H9 (cell line): ENCODE measurements around the gene GLS. TPM values are rescaled to one million over a fixed set of nuclear protein-coding genes. Genes with fewer than 3 reads are reported as not detected.

Source experiments
- DNase-seq: peaks from one replicate; pipeline ENCODE4 v3.0.0-alpha.2; 2017
- H2AFZ ChIP-seq: one replicate; pipeline ENCODE4 v1.6.1; 2013; ENCODE audit warnings: mild to moderate bottlenecking, low read length, control low read depth, moderate library complexity
- H2AK5ac ChIP-seq: 2 replicates; pipeline ENCODE4 v1.6.1; 2013; ENCODE audit warnings: low read length, control low read depth, mixed read lengths; ENCODE audit not compliant: insufficient read length
- H2BK120ac ChIP-seq: one replicate; pipeline ENCODE4 v1.6.1; 2013; ENCODE audit warnings: low read depth, mild to moderate bottlenecking, low read length, control low read depth, inconsistent platforms; ENCODE audit not compliant: poor library complexity, severe bottlenecking
- H2BK12ac ChIP-seq: 2 replicates; pipeline ENCODE4 v1.6.1; 2013; ENCODE audit warnings: low read length, control low read depth, mixed read lengths, low read depth; ENCODE audit not compliant: insufficient read length
- H2BK15ac ChIP-seq: 2 replicates; pipeline ENCODE4 v1.6.1; 2013; ENCODE audit warnings: low read depth, low read length, control low read depth
- H2BK20ac ChIP-seq: one replicate; pipeline ENCODE4 v1.6.1; 2013; ENCODE audit warnings: low read depth, mild to moderate bottlenecking, low read length, control low read depth, inconsistent platforms; ENCODE audit not compliant: poor library complexity, severe bottlenecking
- H2BK5ac ChIP-seq: 2 replicates; pipeline ENCODE4 v1.6.1; 2013; ENCODE audit warnings: low read length, control low read depth, mixed read lengths; ENCODE audit not compliant: insufficient read length
- H3K14ac ChIP-seq: 2 replicates; pipeline ENCODE4 v1.6.1; 2013; ENCODE audit warnings: low read length, control low read depth; ENCODE audit not compliant: insufficient read depth
- H3K18ac ChIP-seq: 2 replicates; pipeline ENCODE4 v1.6.1; 2013; ENCODE audit warnings: low read depth, mild to moderate bottlenecking, mixed read lengths, low read length, control low read depth; ENCODE audit not compliant: insufficient read length
- H3K23ac ChIP-seq: 2 replicates; pipeline ENCODE4 v1.6.1; 2013; ENCODE audit warnings: low read length, control low read depth, mixed read lengths, low read depth; ENCODE audit not compliant: insufficient read length
- H3K23me2 ChIP-seq: 2 replicates; pipeline ENCODE4 v1.6.1; 2013; ENCODE audit warnings: low read depth, mild to moderate bottlenecking, mixed read lengths, low read length, control low read depth; ENCODE audit not compliant: insufficient read length, poor library complexity, severe bottlenecking
- H3K27ac ChIP-seq: 2 replicates; pipeline ENCODE4 v1.5.1; 2013; ENCODE audit warnings: low read length, control low read depth, mixed read lengths, low read depth; ENCODE audit not compliant: insufficient read length
- H3K27me3 ChIP-seq: 2 replicates; pipeline ENCODE4 v1.6.1; 2013; ENCODE audit warnings: low read length, control low read depth, inconsistent platforms; ENCODE audit not compliant: insufficient read depth
- H3K4ac ChIP-seq: 2 replicates; pipeline ENCODE4 v1.6.1; 2013; ENCODE audit warnings: low read depth, mild to moderate bottlenecking, control low read depth, inconsistent platforms, low read length, moderate library complexity
- H3K4me1 ChIP-seq: 2 replicates; pipeline ENCODE4 v1.6.1; 2013; ENCODE audit warnings: low read length, control low read depth, inconsistent platforms; ENCODE audit not compliant: insufficient read depth
- H3K4me2 ChIP-seq: 2 replicates; pipeline ENCODE4 v1.6.1; 2013; ENCODE audit warnings: low read length, control low read depth, mixed read lengths; ENCODE audit not compliant: insufficient read length, insufficient read depth
- H3K56ac ChIP-seq: 2 replicates; pipeline ENCODE4 v1.6.1; 2013; ENCODE audit warnings: low read depth, mild to moderate bottlenecking, mixed read lengths, low read length, control low read depth; ENCODE audit not compliant: insufficient read length
- H3K79me1 ChIP-seq: 2 replicates; pipeline ENCODE4 v1.6.1; 2013; ENCODE audit warnings: low read depth, mild to moderate bottlenecking, moderate library complexity, low read length, control low read depth, inconsistent platforms; ENCODE audit not compliant: insufficient read depth, poor library complexity, severe bottlenecking
- H3K79me2 ChIP-seq: 2 replicates; pipeline ENCODE4 v1.6.1; 2013; ENCODE audit warnings: low read length, control low read depth, inconsistent platforms; ENCODE audit not compliant: insufficient read depth
- H3K9ac ChIP-seq: 2 replicates; pipeline ENCODE4 v1.6.1; 2013; ENCODE audit warnings: low read length, control low read depth, mixed read lengths; ENCODE audit not compliant: insufficient read length; ENCODE audit errors: extremely low read depth
- H3K9me3 ChIP-seq: one replicate; pipeline ENCODE4 v1.6.1; 2013; ENCODE audit warnings: low read depth, low read length, inconsistent platforms; ENCODE audit not compliant: control insufficient read depth
- H3T11ph ChIP-seq: one replicate; pipeline ENCODE4 v1.6.1; 2013; ENCODE audit warnings: mild to moderate bottlenecking, low read length, control low read depth, inconsistent platforms
- H4K20me1 ChIP-seq: one replicate; pipeline ENCODE4 v1.6.1; 2013; ENCODE audit not compliant: control insufficient read depth, insufficient read length, insufficient read depth
- H4K5ac ChIP-seq: 2 replicates; pipeline ENCODE4 v1.6.1; 2013; ENCODE audit warnings: low read depth, mild to moderate bottlenecking, mixed read lengths, low read length, control low read depth; ENCODE audit not compliant: insufficient read length
- H4K8ac ChIP-seq: replicated peaks from 2 replicates; pipeline ENCODE4 v1.6.1; 2013; ENCODE audit warnings: low read length, control low read depth, mixed read lengths, low read depth; ENCODE audit not compliant: insufficient read length
- H4K91ac ChIP-seq: 2 replicates; pipeline ENCODE4 v1.6.1; 2013; ENCODE audit warnings: low read depth, mild to moderate bottlenecking, moderate library complexity, mixed read lengths, low read length, control low read depth; ENCODE audit not compliant: insufficient read length
- H3K27ac Mint-ChIP-seq, 3 experiments: 2 replicates in 2 of 3; 3 replicates in 1 of 3; pipeline ENCODE4 v1.8.0; 2020 to 2021; ENCODE audit warnings: mixed read lengths in 3 of 3, mild to moderate bottlenecking in 1 of 3, moderate library complexity in 1 of 3
- H3K27me3 Mint-ChIP-seq: 2 replicates; pipeline ENCODE4 v1.8.0; 2021; ENCODE audit warnings: low read depth, mild to moderate bottlenecking, moderate library complexity, mixed read lengths
- H3K36me3 Mint-ChIP-seq, 3 experiments: 2 replicates in 2 of 3; 3 replicates in 1 of 3; pipeline ENCODE4 v1.8.0; 2020 to 2021; ENCODE audit warnings: low read depth in 3 of 3, mixed read lengths in 3 of 3; ENCODE audit not compliant: insufficient read depth in 1 of 3
- H3K4me1 Mint-ChIP-seq, 2 experiments: 2 replicates each; pipeline ENCODE4 v1.8.0; 2020; ENCODE audit warnings: mixed read lengths in 2 of 2
- H3K4me3 Mint-ChIP-seq, 2 experiments: 2 replicates in 1 of 2; 3 replicates in 1 of 2; pipeline ENCODE4 v1.8.0; 2020 to 2021; ENCODE audit warnings: mild to moderate bottlenecking in 2 of 2, mixed read lengths in 2 of 2, moderate library complexity in 1 of 2
- H3K9me3 Mint-ChIP-seq, 2 experiments: 2 replicates in 1 of 2; 3 replicates in 1 of 2; pipeline ENCODE4 v1.8.0; 2020; ENCODE audit warnings: mild to moderate bottlenecking in 2 of 2, mixed read lengths in 2 of 2, moderate library complexity in 1 of 2
- total RNA-seq: library from RNA; stranded (reverse); gene quantifications from 2 replicates; pipeline ENCODE4 v1.2.1, GENCODE V29; 2021
- TF ChIP-seq, protein P1 (sequence below): fragments of 200-600 bp; sonication (generic); conservative IDR thresholded peaks from 3 replicates; pipeline ENCODE4 v1.8.0; 2021; ENCODE audit warnings: antibody characterized with exemption, mild to moderate bottlenecking

Gene GLS
- total RNA-seq, 1 experiment from 2014 or later: 69.3 TPM

DNA sequence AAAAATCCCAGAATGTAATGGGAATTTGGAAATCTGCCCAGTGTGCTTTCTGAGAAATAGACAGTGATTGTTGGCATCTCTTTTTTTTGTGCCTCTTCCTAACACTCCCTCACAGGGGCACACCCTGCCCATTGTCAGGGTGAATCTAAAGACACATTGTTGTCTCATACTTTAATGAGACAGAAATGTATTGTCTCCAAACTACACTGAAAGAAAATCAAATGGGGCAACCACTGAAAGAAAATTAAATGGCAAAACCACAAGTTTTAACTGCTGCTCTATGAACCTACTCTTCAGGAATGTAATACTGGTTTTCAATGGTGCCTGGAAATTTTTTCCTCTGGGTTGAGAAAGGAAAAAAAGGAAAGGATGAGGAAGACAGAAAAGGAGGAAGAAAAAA, 43.2 kb upstream of the GLS start:
- peaks cover 7% of the 10 kb centered on the region in 2 experiments; a peak in 3 of 4 replicates for H3K4me1 Mint-ChIP-seq
- Histone ChIP-seq H2AK5ac (no peak overlapping the region), H4K8ac (no peak overlapping the region), H2BK12ac (no peak overlapping the region), H2BK20ac (no peak overlapping the region), H3K56ac (no peak overlapping the region), H3K27ac (no peak overlapping the region), H2BK5ac (no peak overlapping the region), H3K4me1 (no peaks in the 10 kb centered on the region; the same call in none of the 2 replicates), H3K4ac (no peak overlapping the region), H4K20me1 (no peaks in the 10 kb centered on the region), H2BK15ac (no peak overlapping the region), H3K18ac (no peak overlapping the region), H3K79me2 (no peaks in the 10 kb centered on the region), H3K4me2 (no peak overlapping the region), H3K23ac (no peak overlapping the region), H3K23me2 (no peaks in the 10 kb centered on the region), H2AFZ (no peak overlapping the region), H3K9ac (no peak overlapping the region), H3T11ph (no peak overlapping the region), H4K91ac (no peak overlapping the region), H3K14ac (no peak overlapping the region), H3K27me3 (no peaks in the 10 kb centered on the region), H4K5ac (no peak overlapping the region), H2BK120ac (no peak overlapping the region), H3K79me1 (no peaks in the 10 kb centered on the region), H3K9me3 (no peaks in the 10 kb centered on the region)
- TF ChIP-seq, protein P1, sequence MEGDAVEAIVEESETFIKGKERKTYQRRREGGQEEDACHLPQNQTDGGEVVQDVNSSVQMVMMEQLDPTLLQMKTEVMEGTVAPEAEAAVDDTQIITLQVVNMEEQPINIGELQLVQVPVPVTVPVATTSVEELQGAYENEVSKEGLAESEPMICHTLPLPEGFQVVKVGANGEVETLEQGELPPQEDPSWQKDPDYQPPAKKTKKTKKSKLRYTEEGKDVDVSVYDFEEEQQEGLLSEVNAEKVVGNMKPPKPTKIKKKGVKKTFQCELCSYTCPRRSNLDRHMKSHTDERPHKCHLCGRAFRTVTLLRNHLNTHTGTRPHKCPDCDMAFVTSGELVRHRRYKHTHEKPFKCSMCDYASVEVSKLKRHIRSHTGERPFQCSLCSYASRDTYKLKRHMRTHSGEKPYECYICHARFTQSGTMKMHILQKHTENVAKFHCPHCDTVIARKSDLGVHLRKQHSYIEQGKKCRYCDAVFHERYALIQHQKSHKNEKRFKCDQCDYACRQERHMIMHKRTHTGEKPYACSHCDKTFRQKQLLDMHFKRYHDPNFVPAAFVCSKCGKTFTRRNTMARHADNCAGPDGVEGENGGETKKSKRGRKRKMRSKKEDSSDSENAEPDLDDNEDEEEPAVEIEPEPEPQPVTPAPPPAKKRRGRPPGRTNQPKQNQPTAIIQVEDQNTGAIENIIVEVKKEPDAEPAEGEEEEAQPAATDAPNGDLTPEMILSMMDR: no peak
- H3K36me3 Mint-ChIP-seq: no peaks in the 10 kb centered on the region
- H3K4me3 Mint-ChIP-seq: no peak overlapping the region
- H3K9me3 Mint-ChIP-seq: no peaks in the 10 kb centered on the region
- H3K27ac Mint-ChIP-seq: no peak overlapping the region
- no peaks in the 10 kb centered on the region for H3K27me3 Mint-ChIP-seq
- no peak for DNase-seq
